Activated T-helper 2 cell treated with anti-CD3 and anti-CD28 coated beads, Interferon-gamma antibody, Interleukin-2, Interleukin-4, amounts not matched to agents 10 μg/mL and 5 μg/mL and 100 μg/mL, durations not matched to agents 14 hours and 24 hours and 36 hours (primary cell): ENCODE results near the gene MED23. TPM values are rescaled to one million over a fixed set of nuclear protein-coding genes. Genes with fewer than 3 reads are reported as not detected.

Experiments
- total RNA-seq: library from RNA; stranded (reverse); gene quantifications from 2 replicates; pipeline ENCODE4 v1.2.3, GENCODE V29; 2022

The MED23 gene
- total RNA-seq, 1 donor from 2014 or later = 40.4 TPM

Other genes starting within 250 kb of the MED23 start
- not detected in 2 replicates for gene ARG1, start 55.0 kb downstream of the MED23 start, total RNA-seq
- 16.3 and 18.7 TPM in 2 replicates for gene ENPP3, start 9.1 kb upstream of the MED23 start, total RNA-seq
- gene OR2A4, start 73.2 kb upstream of the MED23 start, total RNA-seq = not detected in 2 replicates
- not detected in 2 replicates for gene CTAGE9, start 82.8 kb upstream of the MED23 start, total RNA-seq
- 34.8 TPM in 2 replicates for gene ENPP1, start 179.8 kb upstream of the MED23 start, total RNA-seq